GM12878 (cell line): Measurements from ENCODE around the gene B4GALT5. TPM values are rescaled to one million over a fixed set of nuclear protein-coding genes. Genes with fewer than 3 reads are reported as not detected.

ENCODE experiments used
- ATAC-seq: fragments of 200-7000 bp; cut with Tn5 transposase; 3 replicates; pipeline ENCODE4 v1.9.1; 2020; ENCODE audit warnings: mild to moderate bottlenecking, moderate library complexity
- BruUV-seq: library from RNA; stranded (reverse); fragments of 400-500 nt; replicated peaks from 2 replicates; lab custom pipeline; 2021; lab: Mats Ljungman, UMichigan
- CTCF ChIA-PET: fragments of 300-600 bp; sonication (Branson Sonifier 250); formaldehyde crosslinking; extraction: SDS; loops from one replicate; lab custom pipeline; 2021; ENCODE audit warnings: inconsistent platforms; lab: Yijun Ruan, JAX
- POLR2A ChIA-PET: fragments of 350-600 bp; formaldehyde crosslinking; extraction: SDS; loops from one replicate; lab custom pipeline; 2021; ENCODE audit warnings: inconsistent platforms; lab: Charles Lee
- RAD21 ChIA-PET: fragments of 300-600 bp; sonication (Branson Sonifier 250); formaldehyde crosslinking; loops from one replicate; lab custom pipeline; 2023; ENCODE audit warnings: antibody characterized with exemption; ENCODE audit not compliant: unreplicated experiment; lab: Charles Lee
- SMC1A ChIA-PET: fragments of 300-600 bp; sonication (Branson Sonifier 250); formaldehyde crosslinking; loops from one replicate; lab custom pipeline; 2023; ENCODE audit not compliant: unreplicated experiment, uncharacterized antibody; lab: Charles Lee
- DNase-seq: peaks from one replicate; pipeline ENCODE4 v3.0.0-alpha.2; 2011; ENCODE audit warnings: low read depth, low spot score
- FAIRE-seq: peaks from 3 replicates; lab custom pipeline; 2011; peaks lifted over from hg19 to GRCh38; lab: Jason Lieb, UNC
- H2AFZ ChIP-seq: 2 replicates; pipeline ENCODE4 v1.6.0; 2011; ENCODE audit warnings: low read depth, low read length, control low read depth; ENCODE audit not compliant: control insufficient read depth
- H3K27ac ChIP-seq: 2 replicates; pipeline ENCODE4 v1.5.1; 2011; ENCODE audit warnings: control low read depth; ENCODE audit not compliant: control insufficient read depth, insufficient read depth
- H3K27me3 ChIP-seq, 2 experiments: replicated peaks in 1 of 2; 2 replicates each; pipeline versions ENCODE4 v1.6.0 to v1.6.1; 2011; ENCODE audit warnings: low read length in 1 of 2; ENCODE audit not compliant: control insufficient read depth in 2 of 2, insufficient read depth in 2 of 2
- H3K36me3 ChIP-seq, 2 experiments: 2 replicates each; pipeline ENCODE4 v1.5.1; 2011; ENCODE audit warnings: low read length in 1 of 2; ENCODE audit not compliant: control insufficient read depth in 2 of 2, insufficient read depth in 2 of 2
- H3K4me1 ChIP-seq: 2 replicates; pipeline ENCODE4 v1.6.1; 2011; ENCODE audit warnings: mild to moderate bottlenecking, low read length, moderate library complexity, mixed read lengths; ENCODE audit not compliant: control insufficient read depth, insufficient read depth
- H3K4me2 ChIP-seq: 2 replicates; pipeline ENCODE4 v1.6.0; 2011; ENCODE audit warnings: control low read depth; ENCODE audit not compliant: control insufficient read depth, insufficient read depth
- H3K4me3 ChIP-seq: fragments of 200-600 bp; sonication (generic); 2 replicates; pipeline ENCODE4 v1.5.1; 2016
- H3K79me2 ChIP-seq: 2 replicates; pipeline ENCODE4 v1.6.0; 2011; ENCODE audit warnings: low read length; ENCODE audit not compliant: control insufficient read depth, insufficient read depth
- H3K9ac ChIP-seq: 2 replicates; pipeline ENCODE4 v1.8.0; 2011; ENCODE audit warnings: low read length, control low read depth, mixed read lengths; ENCODE audit not compliant: control insufficient read depth, insufficient read depth
- H3K9me3 ChIP-seq: replicated peaks from 3 replicates; pipeline ENCODE4 v1.5.1; 2011; ENCODE audit warnings: mild to moderate bottlenecking, low read length; ENCODE audit not compliant: control insufficient read depth, insufficient read depth
- H4K20me1 ChIP-seq: 2 replicates; pipeline ENCODE4 v1.6.0; 2011; ENCODE audit not compliant: control insufficient read depth, insufficient read depth
- CBX3 ChIP-seq: fragments of 200-600 bp; sonication (generic); IDR thresholded peaks from 2 replicates; pipeline ENCODE4 v1.6.1; 2016; ENCODE audit warnings: low read depth, borderline replicate concordance
- CBX5 ChIP-seq: sonication (generic); IDR thresholded peaks from 2 replicates; pipeline ENCODE4 v1.6.1; 2016; ENCODE audit warnings: low read depth, moderate library complexity, mild to moderate bottlenecking, inconsistent platforms
- CREM ChIP-seq: IDR thresholded peaks from 2 replicates; pipeline ENCODE4 v1.6.1; 2014; ENCODE audit warnings: antibody characterized with exemption, low read depth
- EZH2 ChIP-seq: IDR thresholded peaks from 2 replicates; pipeline ENCODE4 v1.6.1; 2012; ENCODE audit warnings: low read depth, mild to moderate bottlenecking, control low read depth, inconsistent platforms, low read length, borderline replicate concordance; ENCODE audit not compliant: control insufficient read depth
- GATAD2B ChIP-seq: fragments of 450-650 bp; conservative IDR thresholded peaks from 2 replicates; pipeline ENCODE4 v1.6.1; 2017; ENCODE audit warnings: low read depth, mild to moderate bottlenecking, moderate library complexity
- KDM1A ChIP-seq: fragments of 200-600 bp; sonication (generic); IDR thresholded peaks from 2 replicates; pipeline ENCODE4 v1.6.1; 2016; ENCODE audit warnings: borderline replicate concordance
- LARP7 ChIP-seq: fragments of 450-650 bp; IDR thresholded peaks from 2 replicates; pipeline ENCODE4 v1.6.1; 2017; ENCODE audit warnings: mild to moderate bottlenecking
- MYC ChIP-seq: IDR thresholded peaks from 2 replicates; pipeline ENCODE4 v1.6.1; 2011; ENCODE audit warnings: mild to moderate bottlenecking, low read length, moderate library complexity, inconsistent platforms; ENCODE audit not compliant: insufficient read depth, insufficient replicate concordance, insufficient read length, severe bottlenecking
- SREBF1 ChIP-seq: IDR thresholded peaks from 2 replicates; pipeline ENCODE4 v1.6.1; 2012; ENCODE audit warnings: mild to moderate bottlenecking, low read length
- TAF1 ChIP-seq: IDR thresholded peaks from 2 replicates; pipeline ENCODE4 v1.6.1; 2011; ENCODE audit warnings: mild to moderate bottlenecking, low read depth, low read length, borderline replicate concordance
- ZNF217 ChIP-seq: fragments of 450-650 bp; IDR thresholded peaks from 2 replicates; pipeline ENCODE4 v1.6.1; 2017; ENCODE audit warnings: antibody characterized with exemption, mild to moderate bottlenecking
- WGBS: methylation state at CpG from one replicate; pipeline ENCODE4 v1.1.6; 2016; ENCODE audit warnings: low lambda C conversion rate; ENCODE audit not compliant: insufficient replicate concordance, insufficient coverage; ENCODE audit errors: missing lambda C conversion rate; 5-methylcytosine and 5-hydroxymethylcytosine counted together
- in situ Hi-C: fragments of 300-500 bp; cut with MboI; formaldehyde crosslinking; loops from 9 replicates; pipeline ENCODE4 v1.14.3; 2018; ENCODE audit warnings: mixed read lengths
- intact Hi-C: fragments of 100-400 bp; cut with micrococcal nuclease; formaldehyde crosslinking; loops from one replicate; pipeline ENCODE4 v1.14.2; 2022; ENCODE audit not compliant: unreplicated experiment
- polyA plus RNA-seq, 11 experiments: library from polyadenylated mRNA; depleted of rRNA in 4 of 11; unstranded in 6 of 11; stranded (reverse) in 5 of 11; fragments of >200 nt; fragmentation: Nextera tagmentation in 4 of 11; fragmentation: Illumina TruSeq in 1 of 11; extraction: Ambion mirVana in 4 of 11; extraction: Trizol in 1 of 11; gene quantifications; 1 replicate in 1 of 11; 2 replicates in 10 of 11; pipeline versions ENCODE4 v1.2.1 to v1.2.3, GENCODE V29; 2011 to 2016; ENCODE audit warnings: inconsistent platforms in 2 of 11, missing spikeins in 2 of 11, low read depth in 1 of 11
- total RNA-seq, 4 experiments: library from RNA; depleted of rRNA in 3 of 4; stranded (reverse); fragments of >200 nt in 3 of 4; fragmentation: Illumina TruSeq in 1 of 4; extraction: Trizol in 1 of 4; gene quantifications; 2 replicates each; pipeline versions ENCODE4 v1.2.1 to v1.2.3, GENCODE V29; 2013 to 2021
- TF ChIP-seq, protein P1 (sequence below): fragments of 450-650 bp; IDR thresholded peaks from 2 replicates; pipeline ENCODE4 v1.6.1; 2017; ENCODE audit warnings: antibody characterized with exemption, mild to moderate bottlenecking, moderate library complexity
- TF ChIP-seq, protein P2 (sequence below): fragments of 450-650 bp; formaldehyde crosslinking; IDR thresholded peaks from 2 replicates; pipeline ENCODE4 v1.5.0; 2022; ENCODE audit warnings: mild to moderate bottlenecking, missing genetic modification characterization

Gene B4GALT5
- total and polyA plus RNA-seq, 10 of the 15 experiments (the other 5 are each of a cell fraction or from before 2014, with no cell fraction given), result 2.0 to 55.5 (median 20.2) TPM

DNA sequence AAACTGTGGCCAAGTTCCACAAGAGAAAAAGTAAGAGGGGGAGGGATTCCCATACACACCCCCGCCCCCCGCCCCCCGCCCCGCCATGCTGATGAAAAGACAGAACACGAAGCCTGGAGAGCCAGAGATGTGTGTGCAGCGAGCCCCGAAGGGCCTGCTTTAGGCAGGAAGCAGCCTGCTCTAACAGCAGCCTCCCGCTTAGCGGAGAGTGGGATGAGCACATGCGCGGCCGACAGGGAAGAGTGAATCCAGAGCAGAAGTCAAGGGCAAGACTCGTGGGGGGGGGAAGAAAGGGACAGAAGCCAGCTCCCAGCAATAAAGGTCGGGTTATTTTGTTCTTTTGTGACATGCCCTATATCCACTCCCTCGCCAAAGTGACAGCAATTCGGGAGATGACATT lies 78.5 kb downstream of the B4GALT5 start (continued):
- no peak for TF ChIP-seq MYC
- TF ChIP-seq GATAD2B, result no peak
- no peak for TF ChIP-seq CBX3
- TF ChIP-seq, protein P1, sequence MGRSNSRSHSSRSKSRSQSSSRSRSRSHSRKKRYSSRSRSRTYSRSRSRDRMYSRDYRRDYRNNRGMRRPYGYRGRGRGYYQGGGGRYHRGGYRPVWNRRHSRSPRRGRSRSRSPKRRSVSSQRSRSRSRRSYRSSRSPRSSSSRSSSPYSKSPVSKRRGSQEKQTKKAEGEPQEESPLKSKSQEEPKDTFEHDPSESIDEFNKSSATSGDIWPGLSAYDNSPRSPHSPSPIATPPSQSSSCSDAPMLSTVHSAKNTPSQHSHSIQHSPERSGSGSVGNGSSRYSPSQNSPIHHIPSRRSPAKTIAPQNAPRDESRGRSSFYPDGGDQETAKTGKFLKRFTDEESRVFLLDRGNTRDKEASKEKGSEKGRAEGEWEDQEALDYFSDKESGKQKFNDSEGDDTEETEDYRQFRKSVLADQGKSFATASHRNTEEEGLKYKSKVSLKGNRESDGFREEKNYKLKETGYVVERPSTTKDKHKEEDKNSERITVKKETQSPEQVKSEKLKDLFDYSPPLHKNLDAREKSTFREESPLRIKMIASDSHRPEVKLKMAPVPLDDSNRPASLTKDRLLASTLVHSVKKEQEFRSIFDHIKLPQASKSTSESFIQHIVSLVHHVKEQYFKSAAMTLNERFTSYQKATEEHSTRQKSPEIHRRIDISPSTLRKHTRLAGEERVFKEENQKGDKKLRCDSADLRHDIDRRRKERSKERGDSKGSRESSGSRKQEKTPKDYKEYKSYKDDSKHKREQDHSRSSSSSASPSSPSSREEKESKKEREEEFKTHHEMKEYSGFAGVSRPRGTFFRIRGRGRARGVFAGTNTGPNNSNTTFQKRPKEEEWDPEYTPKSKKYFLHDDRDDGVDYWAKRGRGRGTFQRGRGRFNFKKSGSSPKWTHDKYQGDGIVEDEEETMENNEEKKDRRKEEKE, result no peak
- TF ChIP-seq CREM, result no peak
- TF ChIP-seq CBX5, result no peak
- TF ChIP-seq KDM1A, result no peak
- no peak for TF ChIP-seq SREBF1
- TF ChIP-seq, all 136 proteins: peak for 0

DNA sequence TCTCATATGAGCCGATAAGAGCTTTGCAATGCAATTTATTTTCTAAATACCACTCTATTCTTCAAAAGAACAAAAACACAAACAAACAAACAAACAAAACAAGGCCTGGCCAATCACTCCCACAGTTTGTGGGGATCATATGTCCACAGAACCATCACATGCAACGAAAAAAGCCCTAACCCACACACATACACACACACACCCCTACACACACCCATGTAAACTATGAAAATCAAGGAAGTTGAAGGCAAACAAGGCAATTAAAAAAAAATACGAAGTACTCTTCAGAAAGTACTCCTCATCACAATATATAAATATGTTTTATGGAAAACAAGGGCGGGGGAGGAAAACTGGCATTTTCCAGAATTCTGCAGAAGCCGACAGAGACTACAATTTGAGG lies 79.6 kb downstream of the B4GALT5 start:
- no peak overlapping the region for H3K27ac ChIP-seq
- no TSS peak for BruUV-seq
- in situ Hi-C loops (no loop called here), intact Hi-C loops (loop anchor here (5.0 kb wide), 1 partner anchor 73 kb away; no protein-coding TSS in a partner anchor)
- DNase-seq (no peak), ATAC-seq (no peak), FAIRE-seq (no peak)
- no peaks in the 10 kb centered on the region for H4K20me1 ChIP-seq
- H3K4me1 ChIP-seq, result peaks cover 32% of the 10 kb centered on the region
- ChIA-PET CTCF (interaction anchor here (1.6 to 3.6 kb wide), 2 partner anchors 24 to 212 kb away, joined by 7 to 16 read pairs; no protein-coding TSS in a partner anchor), SMC1A (interaction anchor here (1.0 to 11.1 kb wide), 5 partner anchors 13 to 94 kb away, joined by 3 to 110 read pairs (median 4); no protein-coding TSS in a partner anchor), POLR2A (interaction anchor here (0.6 to 0.9 kb wide), 2 partner anchors 13 to 52 kb away, joined by 3 to 5 read pairs; no protein-coding TSS in a partner anchor), RAD21 (interaction anchor here (0.7 to 1.3 kb wide), 2 partner anchors 41 to 60 kb away, joined by 3 read pairs; no protein-coding TSS in a partner anchor)
- H3K36me3 ChIP-seq, result peaks cover 17 to 18% of the 10 kb centered on the region in 2 experiments
- H3K27me3 ChIP-seq, result no peaks in the 10 kb centered on the region
- H3K4me2 ChIP-seq, result no peak overlapping the region
- H3K9ac ChIP-seq, result no peak overlapping the region
- 87% methylated on average over 5 of the region's 5 CpGs for WGBS
- TF ChIP-seq LARP7, result no peak
- no peak for TF ChIP-seq EZH2
- TF ChIP-seq, protein P2, sequence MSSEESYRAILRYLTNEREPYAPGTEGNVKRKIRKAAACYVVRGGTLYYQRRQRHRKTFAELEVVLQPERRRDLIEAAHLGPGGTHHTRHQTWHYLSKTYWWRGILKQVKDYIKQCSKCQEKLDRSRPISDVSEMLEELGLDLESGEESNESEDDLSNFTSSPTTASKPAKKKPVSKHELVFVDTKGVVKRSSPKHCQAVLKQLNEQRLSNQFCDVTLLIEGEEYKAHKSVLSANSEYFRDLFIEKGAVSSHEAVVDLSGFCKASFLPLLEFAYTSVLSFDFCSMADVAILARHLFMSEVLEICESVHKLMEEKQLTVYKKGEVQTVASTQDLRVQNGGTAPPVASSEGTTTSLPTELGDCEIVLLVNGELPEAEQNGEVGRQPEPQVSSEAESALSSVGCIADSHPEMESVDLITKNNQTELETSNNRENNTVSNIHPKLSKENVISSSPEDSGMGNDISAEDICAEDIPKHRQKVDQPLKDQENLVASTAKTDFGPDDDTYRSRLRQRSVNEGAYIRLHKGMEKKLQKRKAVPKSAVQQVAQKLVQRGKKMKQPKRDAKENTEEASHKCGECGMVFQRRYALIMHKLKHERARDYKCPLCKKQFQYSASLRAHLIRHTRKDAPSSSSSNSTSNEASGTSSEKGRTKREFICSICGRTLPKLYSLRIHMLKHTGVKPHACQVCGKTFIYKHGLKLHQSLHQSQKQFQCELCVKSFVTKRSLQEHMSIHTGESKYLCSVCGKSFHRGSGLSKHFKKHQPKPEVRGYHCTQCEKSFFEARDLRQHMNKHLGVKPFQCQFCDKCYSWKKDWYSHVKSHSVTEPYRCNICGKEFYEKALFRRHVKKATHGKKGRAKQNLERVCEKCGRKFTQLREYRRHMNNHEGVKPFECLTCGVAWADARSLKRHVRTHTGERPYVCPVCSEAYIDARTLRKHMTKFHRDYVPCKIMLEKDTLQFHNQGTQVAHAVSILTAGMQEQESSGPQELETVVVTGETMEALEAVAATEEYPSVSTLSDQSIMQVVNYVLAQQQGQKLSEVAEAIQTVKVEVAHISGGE (CRISPR knock-in tag), result no peak
- no peak for TF ChIP-seq ZNF217
- TF ChIP-seq TAF1, result no peak
- H2AFZ ChIP-seq, result no peak overlapping the region
- no peak overlapping the region for H3K4me3 ChIP-seq
- H3K79me2 ChIP-seq, result no peaks in the 10 kb centered on the region
- H3K9me3 ChIP-seq, result no peaks in the 10 kb centered on the region; the same call in 1 of the 3 replicates
